Choroid plexus epithelial cell (primary cell): ENCODE data around the gene SH3GL2.
"Not testable (repeated sequence)": the region's sequence is repeated elsewhere in the genome, so short reads cannot be mapped to it uniquely, and the experiment has no call there.

Experiments
- DNase-seq: peaks from one replicate; pipeline ENCODE4 v3.0.0-alpha.2; 2010; ENCODE audit warnings: low read depth
- H3K4me3 ChIP-seq: 2 replicates; pipeline ENCODE4 v1.5.1; 2011; ENCODE audit warnings: low read depth, mild to moderate bottlenecking, control low read depth, low read length, moderate library complexity
- TF ChIP-seq, protein P1 (sequence below): conservative IDR thresholded peaks from 2 replicates; pipeline ENCODE4 v1.5.1; 2011; ENCODE audit warnings: low read depth, mild to moderate bottlenecking, control low read depth, inconsistent platforms, low read length, moderate library complexity

SH3GL2 gene

DNA sequence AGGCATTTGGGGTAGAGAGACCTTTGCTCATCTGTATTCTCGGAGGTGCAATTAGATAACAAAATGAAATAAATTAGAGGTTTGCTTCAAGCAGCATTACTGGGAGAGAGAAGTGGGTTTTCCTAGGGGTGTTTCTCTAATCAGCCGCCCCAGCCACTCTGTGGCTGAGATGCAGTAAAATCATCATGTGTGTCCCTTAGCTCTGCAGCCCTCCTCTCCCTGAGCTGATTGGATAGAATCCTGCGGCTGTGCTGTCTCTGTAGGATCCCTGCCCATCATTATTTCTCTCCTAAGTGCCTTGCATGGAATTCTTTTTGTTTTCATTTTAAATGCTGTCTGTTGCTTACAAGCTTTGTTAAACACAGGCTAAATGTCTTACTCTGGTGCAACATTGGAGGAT lies 171.4 kb downstream of the SH3GL2 start:
- no peak for DNase-seq
- TF ChIP-seq, protein P1, sequence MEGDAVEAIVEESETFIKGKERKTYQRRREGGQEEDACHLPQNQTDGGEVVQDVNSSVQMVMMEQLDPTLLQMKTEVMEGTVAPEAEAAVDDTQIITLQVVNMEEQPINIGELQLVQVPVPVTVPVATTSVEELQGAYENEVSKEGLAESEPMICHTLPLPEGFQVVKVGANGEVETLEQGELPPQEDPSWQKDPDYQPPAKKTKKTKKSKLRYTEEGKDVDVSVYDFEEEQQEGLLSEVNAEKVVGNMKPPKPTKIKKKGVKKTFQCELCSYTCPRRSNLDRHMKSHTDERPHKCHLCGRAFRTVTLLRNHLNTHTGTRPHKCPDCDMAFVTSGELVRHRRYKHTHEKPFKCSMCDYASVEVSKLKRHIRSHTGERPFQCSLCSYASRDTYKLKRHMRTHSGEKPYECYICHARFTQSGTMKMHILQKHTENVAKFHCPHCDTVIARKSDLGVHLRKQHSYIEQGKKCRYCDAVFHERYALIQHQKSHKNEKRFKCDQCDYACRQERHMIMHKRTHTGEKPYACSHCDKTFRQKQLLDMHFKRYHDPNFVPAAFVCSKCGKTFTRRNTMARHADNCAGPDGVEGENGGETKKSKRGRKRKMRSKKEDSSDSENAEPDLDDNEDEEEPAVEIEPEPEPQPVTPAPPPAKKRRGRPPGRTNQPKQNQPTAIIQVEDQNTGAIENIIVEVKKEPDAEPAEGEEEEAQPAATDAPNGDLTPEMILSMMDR = no peak
- no peak overlapping the region for H3K4me3 ChIP-seq

- TF ChIP-seq, protein P1 = no peak
- H3K4me3 ChIP-seq = no peak overlapping the region
- DNase-seq = no peak
Measured at GRCh38 chr9:17751486-17751885, 172.6 kb downstream of the SH3GL2 start.

- H3K4me3 ChIP-seq = no peak overlapping the region
- DNase-seq = no peak
- TF ChIP-seq, protein P1 = no peak
Measured at GRCh38 chr9:17752021-17752420, 173.2 kb downstream of the SH3GL2 start.

DNA sequence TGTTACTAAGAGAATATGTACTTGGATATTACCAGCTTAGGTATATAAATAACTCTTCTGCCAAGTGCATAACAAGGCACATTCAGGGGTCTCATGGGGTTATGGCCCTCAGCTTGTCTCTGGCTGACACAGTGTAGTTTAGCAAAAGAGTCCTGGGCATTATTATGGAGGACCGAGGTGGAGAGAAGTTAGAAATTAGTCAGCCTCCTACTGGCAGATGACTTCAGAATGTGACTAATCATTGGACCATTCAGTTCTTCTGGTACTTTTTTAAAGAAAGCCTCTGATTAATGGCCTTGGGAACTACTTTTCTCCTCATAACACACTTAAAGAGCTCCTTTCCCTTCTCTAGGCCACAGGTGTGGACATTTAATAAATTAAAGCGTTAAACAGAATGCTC lies 178.9 kb downstream of the SH3GL2 start:
- no peak for DNase-seq
- TF ChIP-seq, protein P1 = no peak
- no peak overlapping the region for H3K4me3 ChIP-seq

DNA sequence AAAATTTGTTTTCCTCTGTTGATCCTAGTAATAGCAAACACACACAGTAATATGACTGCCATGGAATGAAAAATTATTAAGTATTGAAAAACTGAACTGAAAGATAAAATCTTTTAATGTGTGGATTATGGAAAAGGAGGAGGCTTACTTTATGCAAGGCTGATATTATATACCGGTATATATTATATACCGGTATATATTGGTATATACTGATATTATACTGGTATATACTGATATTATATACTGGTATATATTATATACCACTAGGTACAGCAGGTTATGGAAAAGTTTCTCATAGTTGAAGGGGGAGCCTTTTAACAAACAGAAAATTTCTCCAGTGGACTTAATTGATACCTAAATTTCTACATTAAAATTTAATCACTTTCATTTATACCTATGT lies 181.4 kb downstream of the SH3GL2 start:
- no peak for DNase-seq
- no peak overlapping the region for H3K4me3 ChIP-seq
- TF ChIP-seq, protein P1 = no peak

DNA sequence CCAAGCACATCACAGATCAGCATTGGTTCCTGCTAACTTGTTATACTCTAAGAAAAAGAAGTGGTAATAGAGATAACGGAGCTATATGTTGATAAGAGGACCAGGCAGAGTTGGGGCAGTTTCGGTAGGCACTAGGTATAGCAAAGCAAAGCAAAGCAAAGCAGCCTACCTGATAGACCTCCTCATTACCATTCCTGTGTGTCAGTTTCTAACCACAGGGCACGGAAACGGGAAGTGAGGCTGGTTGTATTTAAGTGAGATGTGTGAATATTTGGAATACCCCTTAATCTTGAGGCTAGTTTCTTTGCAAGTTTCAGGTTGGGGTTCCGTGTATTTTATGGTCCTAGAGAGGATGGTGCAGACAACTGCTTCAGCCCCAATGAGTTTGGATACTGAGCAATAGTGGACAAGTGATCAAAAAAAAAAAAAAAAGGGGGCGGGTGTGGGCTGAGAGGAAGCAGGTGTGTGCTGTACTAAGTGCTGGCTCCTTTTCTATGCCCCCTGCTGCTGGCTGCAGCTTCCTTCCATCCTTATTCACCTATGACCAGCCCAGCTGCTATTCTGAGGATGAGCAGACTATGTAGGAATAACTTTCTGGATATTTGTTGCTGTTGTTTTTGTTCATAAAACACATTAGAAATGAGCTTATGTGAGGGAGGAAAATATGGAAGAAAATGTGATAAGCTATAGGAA lies 183.3 kb downstream of the SH3GL2 start:
- no peak overlapping the region for H3K4me3 ChIP-seq
- DNase-seq = no peak
- TF ChIP-seq, protein P1 = no peak

GRCh38 chr9:17764306-17764705 lies 185.4 kb downstream of the SH3GL2 start:
- TF ChIP-seq, protein P1 = no peak
- DNase-seq = no peak
- H3K4me3 ChIP-seq = no peak overlapping the region

- DNase-seq, H3K4me3 ChIP-seq: not testable (repeated sequence)
Measured at GRCh38 chr9:17765131-17765530, 186.3 kb downstream of the SH3GL2 start.
